GM12872 (cell line): ENCODE measurements around the gene FHL2.

ENCODE experiments used
- CTCF ChIP-seq: IDR thresholded peaks from 3 replicates; pipeline ENCODE4 v1.5.1; 2011; ENCODE audit warnings: low read depth, mild to moderate bottlenecking, low read length, moderate library complexity; ENCODE audit not compliant: insufficient read depth

FHL2 gene

GRCh38 chr2:105373895-105374401 lies 24.9 kb downstream of the FHL2 start:
- no peak for TF ChIP-seq CTCF

GRCh38 chr2:105373344-105373781 lies 25.5 kb downstream of the FHL2 start:
- no peak for TF ChIP-seq CTCF

- no peak for TF ChIP-seq CTCF
Observed at GRCh38 chr2:105371810-105372209, 27.0 kb downstream of the FHL2 start.

- TF ChIP-seq CTCF = no peak
Observed at GRCh38 chr2:105371156-105371555, 27.7 kb downstream of the FHL2 start.

GRCh38 chr2:105369777-105370690 lies 28.8 kb downstream of the FHL2 start:
- peak; percentile 98 for TF ChIP-seq CTCF

GRCh38 chr2:105368759-105369408 lies 30.0 kb downstream of the FHL2 start:
- TF ChIP-seq CTCF = no peak

GRCh38 chr2:105365206-105365605 lies 33.6 kb downstream of the FHL2 start:
- TF ChIP-seq CTCF = no peak
